ENCODE data around the gene CCL13. TPM values are rescaled to one million over a fixed set of nuclear protein-coding genes. Genes with fewer than 3 reads are reported as not detected.

Gene CCL13
- total RNA-seq, 1 experiment from 2014 or later, result not detected

- DNase-seq (ENCODE audit: extremely low read depth, low read depth), result peak; percentile 81
Measured at GRCh38 chr17:34361478-34362061, 5.3 kb downstream of the CCL13 start.

DNA sequence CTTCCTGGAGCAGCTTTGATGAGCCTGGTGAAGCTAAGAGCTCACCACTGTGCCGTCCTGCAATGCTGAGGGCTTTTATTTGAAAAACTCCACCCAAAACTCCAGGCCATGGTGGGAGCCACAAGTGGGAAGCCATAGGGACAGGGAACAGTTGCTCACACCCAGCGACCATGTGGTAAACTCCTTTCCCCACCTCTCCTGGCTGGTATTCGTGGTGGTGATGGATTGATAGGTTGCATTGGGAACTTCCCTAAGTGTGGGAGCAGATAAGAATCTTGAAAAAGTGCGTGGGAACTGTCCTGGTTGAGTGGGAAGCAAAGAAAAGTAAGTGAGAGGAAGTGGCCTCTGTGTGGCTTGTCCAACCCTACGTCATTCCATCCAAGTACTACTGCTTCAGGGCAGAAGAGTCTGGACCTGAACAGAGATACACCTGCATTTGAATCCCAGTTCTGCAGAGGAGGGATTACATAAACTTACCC, 6.9 kb downstream of the CCL13 start, which contains the start of gene CCL1:
Gene CCL1, minus strand, starts transcription at position 51 of the 479 bp plus-strand sequence. CDS start 72 bp downstream, outside the sequence.
- DNase-seq (ENCODE audit: extremely low read depth, low read depth), result no peak

GRCh38 chr17:34364751-34365150, 8.5 kb downstream of the CCL13 start:
- DNase-seq (ENCODE audit: extremely low read depth, low read depth), result no peak

DNA sequence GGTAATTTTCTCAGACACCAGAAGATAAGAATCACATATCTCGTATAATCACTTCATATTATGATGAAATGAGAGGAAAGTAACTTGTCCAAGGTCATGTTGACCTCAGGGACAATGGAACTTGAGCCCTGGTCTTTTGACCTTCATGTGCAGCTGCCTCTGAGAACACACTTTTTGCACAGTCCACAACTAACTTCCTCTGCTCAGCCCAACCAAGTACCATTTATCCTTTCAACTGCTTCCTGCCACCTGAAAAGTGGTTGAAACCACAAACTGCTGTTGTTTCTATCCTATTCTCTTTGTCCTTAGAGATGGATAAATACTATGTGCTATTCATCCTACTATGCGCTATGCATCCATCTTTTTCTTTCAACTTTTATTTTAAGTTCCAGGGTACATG, 9.1 kb downstream of the CCL13 start:
- no peak for DNase-seq (ENCODE audit: extremely low read depth, low read depth)

- DNase-seq (ENCODE audit: extremely low read depth, low read depth), result no peak
Measured at GRCh38 chr17:34366010-34366409, 9.7 kb downstream of the CCL13 start.

DNA sequence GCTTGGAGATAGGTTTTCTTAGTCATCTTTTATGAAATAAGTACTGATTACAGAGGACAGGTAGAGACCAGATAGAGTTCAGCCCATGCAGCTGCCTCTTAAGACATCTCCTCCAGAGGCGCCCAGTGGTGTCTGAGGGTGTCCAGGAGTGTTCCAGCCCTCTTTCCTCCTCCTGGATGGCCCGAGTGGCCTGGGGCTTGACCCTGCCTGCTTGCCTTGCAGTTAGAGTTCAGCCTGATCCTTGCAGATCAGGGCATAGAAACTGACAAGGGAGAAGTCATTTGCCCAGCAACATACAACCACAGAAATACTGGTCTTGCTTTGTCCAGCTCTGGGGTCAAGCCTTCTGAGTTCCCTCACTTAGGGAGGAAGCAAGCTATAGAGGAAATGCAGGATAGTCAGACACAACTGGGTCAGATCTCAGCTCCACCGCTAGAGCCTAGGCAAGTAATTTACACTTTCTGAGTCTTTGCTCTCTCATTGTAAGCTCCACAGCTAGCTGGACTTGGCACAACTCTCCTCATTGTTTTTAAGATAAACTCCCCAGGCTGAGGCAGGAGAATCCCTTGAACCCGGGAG, 10.3 kb downstream of the CCL13 start:
- DNase-seq (ENCODE audit: extremely low read depth, low read depth), result no peak

DNA sequence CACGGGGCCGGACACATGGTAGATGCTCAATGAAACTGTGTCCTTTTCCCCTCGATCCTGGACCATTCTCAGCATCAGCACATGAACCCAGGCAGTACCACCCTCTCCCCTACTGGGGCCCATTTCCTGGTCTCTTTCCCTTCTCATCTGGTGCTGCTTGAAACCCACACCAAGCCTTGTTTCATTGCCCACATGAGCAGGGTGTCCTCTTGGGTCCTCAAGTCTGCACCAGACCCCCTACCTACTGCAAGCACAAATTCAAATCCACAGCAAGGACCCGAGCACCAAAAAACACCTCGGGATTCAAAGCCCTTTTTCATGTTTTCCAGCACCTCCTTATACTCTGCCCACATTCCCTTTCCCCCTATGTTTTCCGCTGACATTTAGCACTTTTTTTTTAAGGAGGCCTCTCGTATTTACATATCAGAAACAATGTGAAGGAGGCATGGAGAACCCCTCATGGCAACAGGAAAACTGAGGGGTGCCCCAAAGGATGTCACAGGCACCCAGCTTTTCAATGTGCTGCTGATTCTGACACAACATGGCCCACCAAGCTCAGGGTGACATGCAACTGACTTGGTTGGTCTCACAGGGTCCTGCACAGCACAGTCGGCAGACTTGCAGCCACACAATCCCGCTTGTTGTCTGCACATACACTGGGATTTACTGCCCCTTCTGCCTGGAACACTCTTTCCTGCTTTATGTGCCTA, 11.4 kb downstream of the CCL13 start:
- no peak for DNase-seq (ENCODE audit: extremely low read depth, low read depth)

GRCh38 chr17:34368196-34368945, 12.1 kb downstream of the CCL13 start:
- DNase-seq (ENCODE audit: extremely low read depth, low read depth), result no peak

- DNase-seq (ENCODE audit: extremely low read depth, low read depth), result no peak
Measured at GRCh38 chr17:34368946-34369500, 12.7 kb downstream of the CCL13 start.

- no peak for DNase-seq (ENCODE audit: extremely low read depth, low read depth)
Measured at GRCh38 chr17:34369571-34369970, 13.3 kb downstream of the CCL13 start.

- DNase-seq (ENCODE audit: extremely low read depth, low read depth), result no peak
Measured at GRCh38 chr17:34370376-34370996, 14.2 kb downstream of the CCL13 start.

- DNase-seq (ENCODE audit: extremely low read depth, low read depth), result no peak
Measured at GRCh38 chr17:34370997-34371395, 14.7 kb downstream of the CCL13 start.

GRCh38 chr17:34371405-34372100, 15.3 kb downstream of the CCL13 start:
- no peak for DNase-seq (ENCODE audit: extremely low read depth, low read depth)

- DNase-seq (ENCODE audit: extremely low read depth, low read depth), result no peak
Measured at GRCh38 chr17:34374457-34374856, 18.2 kb downstream of the CCL13 start.

- no peak for DNase-seq (ENCODE audit: extremely low read depth, low read depth)
Measured at GRCh38 chr17:34375426-34375997, 19.2 kb downstream of the CCL13 start.

GRCh38 chr17:34377078-34377823, 21.0 kb downstream of the CCL13 start:
- no peak for DNase-seq (ENCODE audit: extremely low read depth, low read depth)

DNA sequence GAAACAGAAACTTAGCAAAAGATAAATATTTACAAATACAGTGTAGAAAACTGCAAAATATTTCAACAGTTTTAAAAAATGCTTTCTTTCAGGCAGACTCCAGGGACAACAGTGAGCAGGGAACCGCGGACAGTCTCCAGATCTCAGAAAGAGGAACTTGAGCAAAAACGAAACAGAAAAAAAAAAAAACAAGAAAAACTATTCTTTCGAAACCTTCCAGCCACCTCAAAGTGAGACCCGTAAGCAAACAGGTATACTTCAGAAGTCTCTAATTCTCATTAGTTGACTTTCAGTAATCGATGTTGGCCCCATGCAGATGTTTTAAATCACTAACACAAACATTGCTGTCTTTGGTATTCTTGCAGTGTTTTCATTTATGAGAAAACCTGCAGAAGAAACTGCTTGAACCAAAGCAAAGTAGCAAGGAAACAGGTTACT, 22.4 kb downstream of the CCL13 start:
- no peak for DNase-seq (ENCODE audit: extremely low read depth, low read depth)

DNA sequence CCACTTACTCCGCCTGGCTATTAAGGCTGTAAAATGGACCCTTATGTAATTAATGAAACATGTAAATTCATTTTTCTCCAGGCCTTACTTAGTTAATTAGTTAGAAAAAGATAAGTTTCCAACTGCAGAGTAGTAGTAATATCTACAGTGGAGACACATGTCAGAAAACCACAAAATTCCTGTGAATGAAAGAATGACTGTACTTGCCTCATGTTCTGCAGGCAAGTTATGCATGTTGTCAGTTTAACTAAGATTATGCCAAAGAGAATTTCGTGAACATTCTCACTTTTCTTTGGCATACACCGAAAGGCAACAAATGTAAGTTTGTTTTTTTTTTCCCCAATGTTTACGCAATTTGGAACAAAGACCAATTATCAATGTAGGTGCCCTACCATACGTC, 23.6 kb downstream of the CCL13 start:
- no peak for DNase-seq (ENCODE audit: extremely low read depth, low read depth)

All from NCI-H460 (cell line).